ENCODE data around the gene SPPL3. TPM values are rescaled to one million over a fixed set of nuclear protein-coding genes. Genes with fewer than 3 reads are reported as not detected.

The SPPL3 gene
- total RNA-seq, 4 donors from 2014 or later = 18.9 to 21.5 (median 20.5) TPM

DNA sequence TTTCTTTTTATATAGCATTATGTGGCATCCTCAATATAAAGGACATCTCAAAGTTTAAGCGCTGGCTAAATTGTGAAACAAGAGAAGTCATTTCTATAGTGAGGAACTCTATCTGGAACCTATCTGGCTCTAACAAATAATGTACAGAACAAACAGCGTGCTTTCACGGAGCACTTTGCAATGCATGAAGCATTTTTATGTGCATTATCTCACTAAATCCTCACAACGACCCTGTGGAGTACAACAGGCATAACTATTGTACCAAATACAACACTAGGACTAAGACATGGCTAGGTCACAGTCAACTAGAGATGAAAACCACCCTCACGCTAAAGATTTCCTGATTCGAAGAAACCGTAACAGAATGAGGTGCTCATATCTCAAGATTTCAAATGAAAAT lies 8.6 kb downstream of the SPPL3 start:
- TF ChIP-seq, protein P1, sequence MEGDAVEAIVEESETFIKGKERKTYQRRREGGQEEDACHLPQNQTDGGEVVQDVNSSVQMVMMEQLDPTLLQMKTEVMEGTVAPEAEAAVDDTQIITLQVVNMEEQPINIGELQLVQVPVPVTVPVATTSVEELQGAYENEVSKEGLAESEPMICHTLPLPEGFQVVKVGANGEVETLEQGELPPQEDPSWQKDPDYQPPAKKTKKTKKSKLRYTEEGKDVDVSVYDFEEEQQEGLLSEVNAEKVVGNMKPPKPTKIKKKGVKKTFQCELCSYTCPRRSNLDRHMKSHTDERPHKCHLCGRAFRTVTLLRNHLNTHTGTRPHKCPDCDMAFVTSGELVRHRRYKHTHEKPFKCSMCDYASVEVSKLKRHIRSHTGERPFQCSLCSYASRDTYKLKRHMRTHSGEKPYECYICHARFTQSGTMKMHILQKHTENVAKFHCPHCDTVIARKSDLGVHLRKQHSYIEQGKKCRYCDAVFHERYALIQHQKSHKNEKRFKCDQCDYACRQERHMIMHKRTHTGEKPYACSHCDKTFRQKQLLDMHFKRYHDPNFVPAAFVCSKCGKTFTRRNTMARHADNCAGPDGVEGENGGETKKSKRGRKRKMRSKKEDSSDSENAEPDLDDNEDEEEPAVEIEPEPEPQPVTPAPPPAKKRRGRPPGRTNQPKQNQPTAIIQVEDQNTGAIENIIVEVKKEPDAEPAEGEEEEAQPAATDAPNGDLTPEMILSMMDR (IDR thresholded peaks at IDR 0.05; ENCODE audit: low read depth) = no peak

DNA sequence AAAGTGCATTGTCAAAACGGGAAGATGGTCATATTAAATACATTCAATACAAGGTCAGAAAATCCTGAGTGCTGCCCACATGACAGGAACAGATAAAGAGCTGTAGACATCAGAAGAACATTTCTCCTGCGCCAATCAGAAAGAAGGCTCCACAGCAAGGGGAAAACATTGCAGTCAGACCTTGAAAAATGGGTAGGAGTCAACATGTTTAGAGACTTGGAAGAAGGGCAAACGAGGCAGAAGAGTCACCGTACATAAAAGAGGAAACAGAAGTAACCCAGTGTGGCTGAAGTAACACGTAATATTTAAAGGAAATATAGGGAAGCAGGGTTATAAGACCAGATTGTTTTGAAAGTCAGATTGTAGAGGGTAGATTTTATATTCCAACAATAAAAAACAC lies 11.9 kb downstream of the SPPL3 start:
- TF ChIP-seq, protein P1 (IDR thresholded peaks at IDR 0.05; ENCODE audit: low read depth) = no peak

DNA sequence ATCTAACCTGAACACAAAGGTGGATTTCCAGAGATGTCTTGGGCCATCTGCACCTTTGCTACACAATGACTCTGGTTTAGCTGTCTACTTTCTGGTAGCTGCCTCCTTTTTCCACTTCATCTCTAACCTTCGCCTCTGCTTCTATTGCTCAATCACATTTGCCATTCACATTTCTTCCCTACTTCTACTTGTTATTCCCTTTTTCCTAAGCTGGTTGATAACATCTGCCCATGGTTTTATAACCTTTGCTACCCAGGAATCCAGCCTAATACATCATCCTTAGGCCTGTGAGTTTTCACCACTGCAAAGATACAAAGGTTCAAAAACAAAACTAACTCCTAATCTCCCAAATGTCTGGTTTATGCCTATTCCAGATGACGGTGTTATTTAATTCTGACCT lies 13.2 kb downstream of the SPPL3 start:
- TF ChIP-seq, protein P1 (IDR thresholded peaks at IDR 0.05; ENCODE audit: low read depth) = no peak

DNA sequence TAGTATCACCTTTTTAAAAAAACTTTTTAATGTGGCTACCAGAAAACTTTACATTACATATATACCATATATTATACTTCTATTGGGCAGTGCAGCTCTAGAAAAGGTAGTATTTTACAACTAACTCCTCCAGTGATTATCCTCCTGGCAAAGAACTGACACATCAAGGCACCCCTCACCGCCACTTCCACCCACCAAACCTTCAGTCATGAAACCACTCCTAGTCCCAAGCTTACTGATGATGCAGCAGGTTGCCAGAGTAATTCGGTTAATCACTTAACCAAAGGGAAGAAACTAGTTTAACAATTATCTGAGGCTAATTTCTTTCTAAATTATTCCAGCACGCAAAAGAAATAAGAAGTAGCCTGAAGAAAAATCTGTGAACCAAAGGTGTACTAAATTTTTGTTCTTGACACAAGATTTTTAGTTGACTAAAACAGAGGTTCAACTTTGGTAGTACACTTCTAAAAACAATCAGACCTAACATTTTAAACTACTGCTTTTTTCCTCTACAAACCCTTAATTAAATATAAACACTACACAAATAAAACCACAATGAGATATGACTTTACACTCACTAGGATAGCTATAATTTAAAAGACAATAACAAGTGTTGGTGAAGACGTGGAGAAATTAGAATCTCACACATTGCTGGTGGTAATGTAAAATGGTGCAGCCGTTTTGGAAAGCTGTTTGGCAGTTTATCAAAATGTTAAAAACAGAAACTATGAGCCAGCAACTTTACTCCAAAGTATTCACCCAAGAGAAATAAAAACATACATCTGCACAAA lies 16.7 kb downstream of the SPPL3 start:
- TF ChIP-seq, protein P1 (IDR thresholded peaks at IDR 0.05; ENCODE audit: low read depth) = no peak

DNA sequence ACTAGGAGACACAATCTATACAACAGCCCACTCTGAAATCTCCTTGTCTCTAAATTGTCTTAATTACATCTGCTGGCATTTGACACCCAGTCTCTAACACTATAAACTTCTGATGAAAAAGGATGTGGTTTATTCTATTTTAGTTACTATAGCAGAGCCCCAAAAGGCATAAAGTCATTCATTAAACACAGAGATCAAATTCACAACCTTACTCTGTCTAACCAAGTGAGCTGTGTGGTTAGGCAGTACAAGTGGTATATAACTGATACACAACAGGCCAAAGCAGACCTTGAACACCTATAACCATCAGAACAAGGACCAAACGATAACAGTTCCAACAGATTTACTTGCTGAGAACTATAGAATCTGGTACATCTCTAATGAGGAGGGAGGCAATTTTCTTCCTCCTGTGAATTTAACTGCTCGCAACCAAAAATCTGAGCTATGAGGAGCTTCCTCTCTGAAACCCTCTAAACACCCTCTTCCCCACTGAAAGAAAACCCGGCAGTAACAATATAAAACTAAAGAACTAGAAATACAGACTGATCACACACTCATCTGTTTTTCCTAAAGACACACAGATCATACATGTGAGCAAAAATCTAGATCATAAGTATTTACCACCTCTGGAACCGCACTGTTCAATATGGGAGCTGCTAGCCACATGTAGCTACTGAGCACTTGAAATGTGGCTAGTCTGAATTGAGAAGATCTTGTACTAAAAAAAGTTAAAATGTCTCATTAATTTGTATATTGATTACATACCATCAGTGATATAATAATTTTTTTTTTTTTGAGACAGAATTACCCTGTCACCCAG lies 17.7 kb downstream of the SPPL3 start:
- TF ChIP-seq, protein P1 (IDR thresholded peaks at IDR 0.05; ENCODE audit: low read depth) = no peak

DNA sequence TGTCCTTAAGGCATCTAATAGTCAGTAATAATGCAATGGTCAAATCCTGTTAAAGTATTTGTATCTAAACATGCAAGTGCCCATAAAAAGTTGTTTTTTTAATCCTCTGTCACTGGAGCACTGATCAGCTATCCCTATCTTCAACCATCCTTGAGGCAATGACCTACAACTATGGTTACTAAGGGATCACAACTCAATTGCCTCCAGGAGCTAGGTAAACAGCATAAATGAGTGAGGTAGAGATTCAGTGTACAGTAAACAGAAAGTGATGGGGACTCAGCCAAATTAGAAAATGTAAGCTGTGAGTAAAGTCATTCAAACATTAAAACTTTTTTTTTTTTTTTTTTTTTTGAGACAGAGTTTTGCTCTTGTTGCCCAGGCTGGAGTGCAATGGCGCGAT lies 18.6 kb downstream of the SPPL3 start:
- TF ChIP-seq, protein P1 (IDR thresholded peaks at IDR 0.05; ENCODE audit: low read depth) = no peak

DNA sequence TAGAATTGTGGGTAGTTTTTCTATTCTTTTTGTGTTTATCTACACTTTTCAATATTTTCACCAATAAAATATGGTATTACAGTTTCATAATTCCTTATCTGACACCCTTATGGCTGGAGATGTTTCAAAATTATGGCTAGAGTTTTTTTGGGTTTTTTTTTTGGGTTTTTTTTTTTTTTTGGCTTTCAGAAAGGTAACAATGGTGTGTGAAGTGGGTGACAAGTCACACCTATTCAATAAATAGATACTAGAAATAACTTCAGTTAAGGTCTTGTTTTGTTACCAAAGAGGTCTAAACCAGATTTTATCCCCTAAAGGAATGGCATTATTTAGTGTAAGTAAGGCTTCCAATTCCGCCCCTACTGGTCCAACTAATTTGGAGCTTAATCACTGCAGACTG lies 19.5 kb downstream of the SPPL3 start:
- TF ChIP-seq, protein P1 (IDR thresholded peaks at IDR 0.05; ENCODE audit: low read depth) = no peak
